IPS-15b (cell line): ENCODE measurements around the gene HDGFL3.
"Not testable (repeated sequence)": the region's sequence is repeated elsewhere in the genome, so short reads cannot be mapped to it uniquely, and the experiment has no call there.

ENCODE experiments used
- H3K27me3 ChIP-seq: one replicate; pipeline ENCODE4 v1.6.1; 2013; ENCODE audit warnings: low read length; ENCODE audit not compliant: control insufficient read depth, insufficient read depth
- H3K36me3 ChIP-seq: one replicate; pipeline ENCODE4 v1.6.1; 2013; ENCODE audit warnings: low read length; ENCODE audit not compliant: control insufficient read depth, insufficient read depth
- H3K4me1 ChIP-seq: one replicate; pipeline ENCODE4 v1.6.1; 2013; ENCODE audit warnings: mild to moderate bottlenecking, low read length; ENCODE audit not compliant: control insufficient read depth, insufficient read depth
- H3K4me3 ChIP-seq: one replicate; pipeline ENCODE4 v1.5.1; 2013; ENCODE audit warnings: low read depth, low read length
- H3K9ac ChIP-seq: one replicate; pipeline ENCODE4 v1.6.1; 2013; ENCODE audit warnings: low read depth, mild to moderate bottlenecking, low read length
- H3K9me3 ChIP-seq: one replicate; pipeline ENCODE4 v1.6.1; 2013; ENCODE audit warnings: mild to moderate bottlenecking, low read length; ENCODE audit not compliant: control insufficient read depth, insufficient read depth

The HDGFL3 gene

GRCh38 chr15:83163032-83163431 lies 44.6 kb downstream of the HDGFL3 start:
- H3K4me3 ChIP-seq: no peak overlapping the region
- H3K27me3 ChIP-seq: no peaks in the 10 kb centered on the region
- no peaks in the 10 kb centered on the region for H3K36me3 ChIP-seq
- no peaks in the 10 kb centered on the region for H3K9me3 ChIP-seq
- no peak overlapping the region for H3K9ac ChIP-seq
- H3K4me1 ChIP-seq: peaks cover 2% of the 10 kb centered on the region

GRCh38 chr15:83160741-83161140 lies 46.9 kb downstream of the HDGFL3 start:
- Histone ChIP-seq H3K4me3 (no peak overlapping the region), H3K9ac (no peak overlapping the region), H3K9me3 (no peaks in the 10 kb centered on the region), H3K4me1 (no peaks in the 10 kb centered on the region), H3K27me3 (no peaks in the 10 kb centered on the region), H3K36me3 (peaks cover 4% of the 10 kb centered on the region)

DNA sequence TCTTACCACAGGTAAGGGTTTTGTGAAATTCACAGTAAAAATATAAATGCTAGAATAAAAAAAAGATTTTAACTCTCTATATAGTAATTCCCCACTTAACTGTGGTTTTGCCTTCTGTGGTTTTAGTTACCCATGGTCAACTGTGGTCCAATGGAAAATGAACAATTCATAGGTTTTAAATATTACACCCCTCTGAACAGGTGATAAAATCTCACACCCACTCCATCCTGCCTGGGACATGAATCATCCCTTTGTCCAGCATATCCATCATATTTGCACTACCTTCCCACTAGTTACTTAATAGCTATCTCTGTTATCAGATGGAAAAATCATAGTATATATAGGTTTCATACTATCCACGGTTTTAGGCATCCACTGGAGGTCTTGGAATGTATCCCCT lies 49.2 kb downstream of the HDGFL3 start:
- H3K9ac ChIP-seq: no peak overlapping the region
- no peaks in the 10 kb centered on the region for H3K4me1 ChIP-seq
- H3K9me3 ChIP-seq: no peaks in the 10 kb centered on the region
- H3K36me3 ChIP-seq: peaks cover 4% of the 10 kb centered on the region
- H3K4me3 ChIP-seq: no peak overlapping the region
- H3K27me3 ChIP-seq: no peaks in the 10 kb centered on the region

DNA sequence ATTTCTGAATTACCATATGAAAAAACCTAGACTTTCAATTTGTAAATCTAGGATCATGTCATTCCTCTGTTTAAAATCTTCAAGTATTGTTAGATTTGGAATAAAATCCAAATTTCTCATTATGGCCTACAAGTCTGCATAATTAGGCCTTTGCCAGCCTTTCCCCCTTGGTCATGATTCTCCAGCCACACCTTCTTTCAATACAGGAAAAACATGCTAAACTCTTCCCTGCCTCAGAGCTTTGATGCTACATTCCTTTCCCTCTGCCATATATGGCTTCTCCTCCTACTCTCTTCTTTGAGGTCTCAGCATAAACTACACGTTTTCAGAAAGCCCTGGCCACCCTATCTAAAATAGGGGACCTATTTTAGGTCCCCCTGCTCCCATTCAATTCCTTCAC lies 51.7 kb downstream of the HDGFL3 start:
- Histone ChIP-seq H3K36me3 (peaks cover 4% of the 10 kb centered on the region), H3K27me3 (no peaks in the 10 kb centered on the region)

DNA sequence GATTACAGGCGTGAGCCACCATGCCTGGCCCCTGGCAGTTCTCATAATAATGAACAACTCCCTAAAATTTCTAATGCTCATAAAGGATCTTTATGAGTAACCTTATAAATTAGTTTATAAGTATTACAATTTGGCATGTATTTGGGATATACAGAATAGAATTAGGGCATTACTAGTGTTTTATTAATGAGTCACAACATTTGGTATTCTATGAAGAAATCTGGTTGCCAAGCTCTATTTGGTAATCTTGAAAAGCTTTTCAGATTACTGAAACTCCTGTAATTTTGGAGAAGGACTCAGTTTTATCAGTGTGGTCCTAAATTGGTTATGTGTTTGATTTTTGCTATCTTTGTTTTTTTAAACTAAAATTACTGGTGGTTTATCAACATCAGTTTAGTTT lies 54.3 kb downstream of the HDGFL3 start:
- peaks cover 9% of the 10 kb centered on the region for H3K36me3 ChIP-seq
- H3K27me3 ChIP-seq: no peaks in the 10 kb centered on the region
- H3K4me1 ChIP-seq: no peaks in the 10 kb centered on the region
- H3K4me3 ChIP-seq: no peak overlapping the region
- no peak overlapping the region for H3K9ac ChIP-seq
- H3K9me3 ChIP-seq: no peaks in the 10 kb centered on the region

More for the DNA sequence above, 51.7 kb downstream of the HDGFL3 start:
- no peaks in the 10 kb centered on the region for H3K4me1 ChIP-seq
- H3K4me3 ChIP-seq: no peak overlapping the region
- H3K9ac ChIP-seq: no peak overlapping the region
- H3K9me3 ChIP-seq: no peaks in the 10 kb centered on the region

DNA sequence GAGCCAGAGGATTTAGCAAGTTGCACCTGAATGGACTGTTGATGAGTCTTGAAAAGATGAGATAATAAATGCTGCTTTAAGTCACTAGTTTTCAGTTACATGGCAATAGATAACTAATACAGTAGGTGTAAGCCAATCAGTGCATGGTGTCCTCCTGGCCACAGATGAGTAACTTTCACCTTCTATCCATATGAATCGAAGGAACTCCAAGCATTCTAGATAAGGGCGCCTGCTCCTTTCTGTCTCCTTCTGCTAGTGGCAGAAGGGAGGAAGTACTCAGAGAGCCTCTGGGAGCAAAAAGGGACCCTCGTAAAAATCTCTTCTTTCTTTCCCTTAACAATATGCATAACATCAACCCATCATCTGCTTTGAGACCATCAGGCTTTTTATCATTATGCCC lies 62.9 kb downstream of the HDGFL3 start:
- H3K36me3 ChIP-seq: peaks cover 3% of the 10 kb centered on the region
- no peaks in the 10 kb centered on the region for H3K27me3 ChIP-seq
- H3K4me1 ChIP-seq: no peaks in the 10 kb centered on the region
- H3K9me3 ChIP-seq: no peaks in the 10 kb centered on the region
- no peak overlapping the region for H3K9ac ChIP-seq
- H3K4me3 ChIP-seq: no peak overlapping the region

DNA sequence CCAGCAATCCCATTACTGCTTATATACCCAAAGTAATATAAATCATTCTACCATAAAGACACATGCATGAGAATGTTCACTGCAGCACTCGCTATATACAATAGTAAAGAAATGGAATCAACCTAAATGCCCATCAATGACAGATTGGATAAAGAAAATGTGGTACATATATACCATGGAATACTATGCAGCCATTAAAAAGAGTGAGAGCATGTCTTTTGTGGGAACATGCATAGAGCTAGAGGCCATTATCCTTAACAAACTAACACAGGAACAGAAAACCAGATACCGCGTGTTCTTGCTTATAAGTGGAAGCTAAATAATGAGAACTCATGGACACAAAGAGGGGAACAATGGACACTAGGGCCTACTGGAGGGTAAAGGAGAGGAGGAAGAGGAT lies 65.5 kb downstream of the HDGFL3 start:
- H3K36me3 ChIP-seq, H3K9me3 ChIP-seq, H3K27me3 ChIP-seq, H3K9ac ChIP-seq, H3K4me3 ChIP-seq, H3K4me1 ChIP-seq: not testable (repeated sequence)

DNA sequence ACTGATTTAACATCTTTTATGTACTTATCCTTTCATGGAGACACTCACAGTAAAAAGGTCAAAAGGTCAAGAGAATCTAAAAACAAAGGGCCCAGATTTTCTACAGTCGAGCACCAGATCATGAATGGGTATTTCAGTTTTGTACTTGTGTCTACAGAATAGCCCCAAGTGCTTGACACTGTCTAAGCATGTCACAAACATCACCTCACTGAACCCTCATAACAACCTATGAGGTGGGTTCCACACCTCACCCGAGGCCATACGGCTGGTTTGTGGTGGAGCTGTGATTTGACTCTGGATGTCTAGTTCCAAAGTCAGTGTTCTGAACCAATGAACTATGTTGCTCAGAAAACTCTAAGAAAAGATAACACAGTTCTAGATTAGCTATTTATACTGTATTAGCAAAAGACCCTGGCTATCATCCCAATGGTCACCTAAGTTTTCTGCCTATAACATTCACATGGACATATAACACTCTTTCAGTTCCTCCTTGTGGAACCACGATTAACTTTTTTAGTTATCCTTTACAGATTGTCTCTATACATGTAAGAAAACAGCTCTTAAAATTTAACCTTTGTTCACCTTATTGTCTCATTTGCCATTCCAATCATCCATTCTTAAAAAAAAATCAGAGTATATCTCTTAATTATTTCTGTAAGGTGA lies 74.6 kb downstream of the HDGFL3 start:
- no peaks in the 10 kb centered on the region for H3K36me3 ChIP-seq
- no peaks in the 10 kb centered on the region for H3K27me3 ChIP-seq
- H3K4me3 ChIP-seq: no peak overlapping the region
- H3K9me3 ChIP-seq: no peaks in the 10 kb centered on the region
- no peaks in the 10 kb centered on the region for H3K4me1 ChIP-seq
- H3K9ac ChIP-seq: no peak overlapping the region

GRCh38 chr15:83129791-83130190 lies 77.8 kb downstream of the HDGFL3 start:
- no peaks in the 10 kb centered on the region for H3K36me3 ChIP-seq

GRCh38 chr15:83127547-83128150 lies 80.0 kb downstream of the HDGFL3 start:
- no peaks in the 10 kb centered on the region for H3K36me3 ChIP-seq
- no peaks in the 10 kb centered on the region for H3K27me3 ChIP-seq

More at GRCh38 chr15:83129791-83130190, 77.8 kb downstream of the HDGFL3 start:
- Histone ChIP-seq H3K4me1 (no peaks in the 10 kb centered on the region), H3K27me3 (no peaks in the 10 kb centered on the region), H3K9ac (no peak overlapping the region), H3K4me3 (no peak overlapping the region), H3K9me3 (no peaks in the 10 kb centered on the region)

DNA sequence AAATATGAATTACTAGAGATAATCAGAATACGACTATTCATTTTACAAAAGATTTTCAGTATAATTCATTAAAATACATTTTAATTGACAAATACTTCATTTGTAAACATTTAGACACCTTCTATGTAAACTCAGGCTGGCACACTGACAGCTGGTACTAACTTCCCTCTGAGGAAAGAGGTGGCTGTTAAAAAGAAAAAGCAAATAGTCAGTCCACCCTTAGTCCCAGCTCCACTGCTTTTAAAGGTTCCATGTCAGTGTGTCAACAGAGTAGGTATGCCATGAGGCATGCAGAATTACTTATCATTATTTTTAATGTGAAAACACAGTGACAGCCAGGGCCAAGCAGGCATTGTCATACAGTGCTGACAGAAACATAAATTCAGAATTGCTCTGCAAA lies 84.1 kb downstream of the HDGFL3 start:
- Histone ChIP-seq H3K36me3 (no peaks in the 10 kb centered on the region), H3K27me3 (no peaks in the 10 kb centered on the region), H3K4me1 (no peaks in the 10 kb centered on the region), H3K9ac (no peak overlapping the region), H3K4me3 (no peak overlapping the region), H3K9me3 (no peaks in the 10 kb centered on the region)

More at GRCh38 chr15:83127547-83128150, 80.0 kb downstream of the HDGFL3 start:
- no peak overlapping the region for H3K4me3 ChIP-seq
- H3K9ac ChIP-seq: no peak overlapping the region
- no peaks in the 10 kb centered on the region for H3K9me3 ChIP-seq
- H3K4me1 ChIP-seq: no peaks in the 10 kb centered on the region

GRCh38 chr15:83119968-83120581 lies 87.5 kb downstream of the HDGFL3 start:
- H3K9ac ChIP-seq: no peak overlapping the region
- H3K9me3 ChIP-seq: no peaks in the 10 kb centered on the region
- H3K27me3 ChIP-seq: no peaks in the 10 kb centered on the region
- H3K36me3 ChIP-seq: no peaks in the 10 kb centered on the region
- no peaks in the 10 kb centered on the region for H3K4me1 ChIP-seq
- H3K4me3 ChIP-seq: no peak overlapping the region
